ENCODE data around the gene TENM4.

Gene TENM4

GRCh38 chr11:78941226-78941851, 499.5 kb downstream of the TENM4 start:
- H3K4me3 ChIP-seq (ENCODE audit: low read length in 2 of 2): no peak overlapping the region
- no peaks in the 10 kb centered on the region for H3K9me3 ChIP-seq (ENCODE audit: control insufficient read depth in 2 of 2, low read length in 2 of 2)
- H3K4me1 ChIP-seq (ENCODE audit: control insufficient read depth in 2 of 2, insufficient read depth in 2 of 2, low read length in 2 of 2): no peaks in the 10 kb centered on the region
- H3K9ac ChIP-seq (ENCODE audit: low read depth in 1 of 2, low read length in 2 of 2): no peak overlapping the region
- no peaks in the 10 kb centered on the region for H3K27me3 ChIP-seq (ENCODE audit: control insufficient read depth in 2 of 2, insufficient read depth in 2 of 2, low read length in 2 of 2)
- H3K27ac ChIP-seq (ENCODE audit: low read depth in 2 of 2, low read length in 2 of 2): no peak overlapping the region
- no peaks in the 10 kb centered on the region for H3K36me3 ChIP-seq (ENCODE audit: control insufficient read depth in 2 of 2, insufficient read depth in 2 of 2, low read length in 2 of 2)

GRCh38 chr11:78940500-78941225, 500.2 kb downstream of the TENM4 start:
- H3K4me1 ChIP-seq (ENCODE audit: control insufficient read depth in 2 of 2, insufficient read depth in 2 of 2, low read length in 2 of 2): no peaks in the 10 kb centered on the region
- H3K9ac ChIP-seq (ENCODE audit: low read depth in 1 of 2, low read length in 2 of 2): no peak overlapping the region
- no peaks in the 10 kb centered on the region for H3K9me3 ChIP-seq (ENCODE audit: control insufficient read depth in 2 of 2, low read length in 2 of 2)
- H3K27ac ChIP-seq (ENCODE audit: low read depth in 2 of 2, low read length in 2 of 2): no peak overlapping the region
- H3K27me3 ChIP-seq (ENCODE audit: control insufficient read depth in 2 of 2, insufficient read depth in 2 of 2, low read length in 2 of 2): no peaks in the 10 kb centered on the region
- no peak overlapping the region for H3K4me3 ChIP-seq (ENCODE audit: low read length in 2 of 2)
- H3K36me3 ChIP-seq (ENCODE audit: control insufficient read depth in 2 of 2, insufficient read depth in 2 of 2, low read length in 2 of 2): no peaks in the 10 kb centered on the region

GRCh38 chr11:78938971-78939370, 501.9 kb downstream of the TENM4 start:
- Histone ChIP-seq H3K4me1 (ENCODE audit: control insufficient read depth in 2 of 2, insufficient read depth in 2 of 2, low read length in 2 of 2) (no peaks in the 10 kb centered on the region), H3K27ac (ENCODE audit: low read depth in 2 of 2, low read length in 2 of 2) (no peak overlapping the region), H3K9me3 (ENCODE audit: control insufficient read depth in 2 of 2, low read length in 2 of 2) (no peaks in the 10 kb centered on the region), H3K9ac (ENCODE audit: low read depth in 1 of 2, low read length in 2 of 2) (no peak overlapping the region), H3K27me3 (ENCODE audit: control insufficient read depth in 2 of 2, insufficient read depth in 2 of 2, low read length in 2 of 2) (no peaks in the 10 kb centered on the region), H3K36me3 (ENCODE audit: control insufficient read depth in 2 of 2, insufficient read depth in 2 of 2, low read length in 2 of 2) (no peaks in the 10 kb centered on the region), H3K4me3 (ENCODE audit: low read length in 2 of 2) (no peak overlapping the region)

GRCh38 chr11:78938036-78938435, 502.8 kb downstream of the TENM4 start:
- Histone ChIP-seq H3K4me1 (ENCODE audit: control insufficient read depth in 2 of 2, insufficient read depth in 2 of 2, low read length in 2 of 2) (no peaks in the 10 kb centered on the region), H3K27me3 (ENCODE audit: control insufficient read depth in 2 of 2, insufficient read depth in 2 of 2, low read length in 2 of 2) (no peaks in the 10 kb centered on the region), H3K9ac (ENCODE audit: low read depth in 1 of 2, low read length in 2 of 2) (no peak overlapping the region), H3K36me3 (ENCODE audit: control insufficient read depth in 2 of 2, insufficient read depth in 2 of 2, low read length in 2 of 2) (no peaks in the 10 kb centered on the region), H3K9me3 (ENCODE audit: control insufficient read depth in 2 of 2, low read length in 2 of 2) (no peaks in the 10 kb centered on the region), H3K27ac (ENCODE audit: low read depth in 2 of 2, low read length in 2 of 2) (no peak overlapping the region), H3K4me3 (ENCODE audit: low read length in 2 of 2) (no peak overlapping the region)

GRCh38 chr11:78935398-78936068, 505.3 kb downstream of the TENM4 start:
- Histone ChIP-seq H3K27ac (ENCODE audit: low read depth in 2 of 2, low read length in 2 of 2) (no peak overlapping the region), H3K27me3 (ENCODE audit: control insufficient read depth in 2 of 2, insufficient read depth in 2 of 2, low read length in 2 of 2) (no peaks in the 10 kb centered on the region), H3K9me3 (ENCODE audit: control insufficient read depth in 2 of 2, low read length in 2 of 2) (no peaks in the 10 kb centered on the region), H3K4me1 (ENCODE audit: control insufficient read depth in 2 of 2, insufficient read depth in 2 of 2, low read length in 2 of 2) (no peaks in the 10 kb centered on the region), H3K9ac (ENCODE audit: low read depth in 1 of 2, low read length in 2 of 2) (no peak overlapping the region), H3K4me3 (ENCODE audit: low read length in 2 of 2) (no peak overlapping the region), H3K36me3 (ENCODE audit: control insufficient read depth in 2 of 2, insufficient read depth in 2 of 2, low read length in 2 of 2) (no peaks in the 10 kb centered on the region)

GRCh38 chr11:78933350-78933749, 507.5 kb downstream of the TENM4 start:
- H3K36me3 ChIP-seq (ENCODE audit: control insufficient read depth in 2 of 2, insufficient read depth in 2 of 2, low read length in 2 of 2): no peaks in the 10 kb centered on the region
- no peaks in the 10 kb centered on the region for H3K27me3 ChIP-seq (ENCODE audit: control insufficient read depth in 2 of 2, insufficient read depth in 2 of 2, low read length in 2 of 2)
- H3K27ac ChIP-seq (ENCODE audit: low read depth in 2 of 2, low read length in 2 of 2): no peak overlapping the region
- H3K9me3 ChIP-seq (ENCODE audit: control insufficient read depth in 2 of 2, low read length in 2 of 2): no peaks in the 10 kb centered on the region
- no peak overlapping the region for H3K9ac ChIP-seq (ENCODE audit: low read depth in 1 of 2, low read length in 2 of 2)
- H3K4me1 ChIP-seq (ENCODE audit: control insufficient read depth in 2 of 2, insufficient read depth in 2 of 2, low read length in 2 of 2): no peaks in the 10 kb centered on the region
- no peak overlapping the region for H3K4me3 ChIP-seq (ENCODE audit: low read length in 2 of 2)

GRCh38 chr11:78932757-78933156, 508.1 kb downstream of the TENM4 start:
- Histone ChIP-seq H3K27me3 (ENCODE audit: control insufficient read depth in 2 of 2, insufficient read depth in 2 of 2, low read length in 2 of 2) (peaks cover 0 to 3% of the 10 kb centered on the region in 2 donors), H3K36me3 (ENCODE audit: control insufficient read depth in 2 of 2, insufficient read depth in 2 of 2, low read length in 2 of 2) (no peaks in the 10 kb centered on the region), H3K4me3 (ENCODE audit: low read length in 2 of 2) (no peak overlapping the region), H3K27ac (ENCODE audit: low read depth in 2 of 2, low read length in 2 of 2) (no peak overlapping the region), H3K9ac (ENCODE audit: low read depth in 1 of 2, low read length in 2 of 2) (no peak overlapping the region), H3K4me1 (ENCODE audit: control insufficient read depth in 2 of 2, insufficient read depth in 2 of 2, low read length in 2 of 2) (no peaks in the 10 kb centered on the region), H3K9me3 (ENCODE audit: control insufficient read depth in 2 of 2, low read length in 2 of 2) (no peaks in the 10 kb centered on the region)

- no peaks in the 10 kb centered on the region for H3K4me1 ChIP-seq (ENCODE audit: control insufficient read depth in 2 of 2, insufficient read depth in 2 of 2, low read length in 2 of 2)
- H3K27me3 ChIP-seq (ENCODE audit: control insufficient read depth in 2 of 2, insufficient read depth in 2 of 2, low read length in 2 of 2): peaks cover 0 to 5% of the 10 kb centered on the region in 2 donors
- H3K36me3 ChIP-seq (ENCODE audit: control insufficient read depth in 2 of 2, insufficient read depth in 2 of 2, low read length in 2 of 2): no peaks in the 10 kb centered on the region
- H3K27ac ChIP-seq (ENCODE audit: low read depth in 2 of 2, low read length in 2 of 2): no peak overlapping the region
- no peak overlapping the region for H3K4me3 ChIP-seq (ENCODE audit: low read length in 2 of 2)
- H3K9me3 ChIP-seq (ENCODE audit: control insufficient read depth in 2 of 2, low read length in 2 of 2): no peaks in the 10 kb centered on the region
- no peak overlapping the region for H3K9ac ChIP-seq (ENCODE audit: low read depth in 1 of 2, low read length in 2 of 2)
Measured at GRCh38 chr11:78931891-78932290, 508.9 kb downstream of the TENM4 start.

GRCh38 chr11:78930810-78931523, 509.9 kb downstream of the TENM4 start:
- Histone ChIP-seq H3K4me1 (ENCODE audit: control insufficient read depth in 2 of 2, insufficient read depth in 2 of 2, low read length in 2 of 2) (no peaks in the 10 kb centered on the region), H3K27ac (ENCODE audit: low read depth in 2 of 2, low read length in 2 of 2) (no peak overlapping the region), H3K36me3 (ENCODE audit: control insufficient read depth in 2 of 2, insufficient read depth in 2 of 2, low read length in 2 of 2) (no peaks in the 10 kb centered on the region), H3K27me3 (ENCODE audit: control insufficient read depth in 2 of 2, insufficient read depth in 2 of 2, low read length in 2 of 2) (peaks cover 0 to 5% of the 10 kb centered on the region in 2 donors), H3K4me3 (ENCODE audit: low read length in 2 of 2) (no peak overlapping the region), H3K9ac (ENCODE audit: low read depth in 1 of 2, low read length in 2 of 2) (no peak overlapping the region), H3K9me3 (ENCODE audit: control insufficient read depth in 2 of 2, low read length in 2 of 2) (no peaks in the 10 kb centered on the region)

- H3K9ac ChIP-seq (ENCODE audit: low read depth in 1 of 2, low read length in 2 of 2): no peak overlapping the region
- no peak overlapping the region for H3K27ac ChIP-seq (ENCODE audit: low read depth in 2 of 2, low read length in 2 of 2)
- peaks cover 0 to 5% of the 10 kb centered on the region in 2 donors for H3K27me3 ChIP-seq (ENCODE audit: control insufficient read depth in 2 of 2, insufficient read depth in 2 of 2, low read length in 2 of 2)
- no peaks in the 10 kb centered on the region for H3K4me1 ChIP-seq (ENCODE audit: control insufficient read depth in 2 of 2, insufficient read depth in 2 of 2, low read length in 2 of 2)
- H3K9me3 ChIP-seq (ENCODE audit: control insufficient read depth in 2 of 2, low read length in 2 of 2): no peaks in the 10 kb centered on the region
- no peak overlapping the region for H3K4me3 ChIP-seq (ENCODE audit: low read length in 2 of 2)
- no peaks in the 10 kb centered on the region for H3K36me3 ChIP-seq (ENCODE audit: control insufficient read depth in 2 of 2, insufficient read depth in 2 of 2, low read length in 2 of 2)
Measured at GRCh38 chr11:78929906-78930220, 511.0 kb downstream of the TENM4 start.

Measured in mucosa of rectum (tissue), 2 donors.